Measurements from ENCODE around the gene CHN2.

GRCh38 chr7:29341156-29341555, 146.6 kb downstream of the CHN2 start:
- TF ChIP-seq CTCF (conservative IDR thresholded peaks at IDR 0.05): no peak
- no peak for TF ChIP-seq EZH2 (IDR thresholded peaks at IDR 0.05; ENCODE audit: low read depth)

Measured in PC-9 (cell line).